Esophagus muscularis mucosa (tissue), 4 donors: Measurements from ENCODE around the gene DUSP9.

Experiments used
- EP300 ChIP-seq: sonication (generic); formaldehyde crosslinking; IDR thresholded peaks from one replicate; pipeline ENCODE4 v1.6.1; 2017; ENCODE audit warnings: antibody characterized with exemption
- POLR2A ChIP-seq: fragments of 450-650 bp; IDR thresholded peaks from one replicate; pipeline ENCODE4 v1.6.1; 2017; ENCODE audit warnings: antibody characterized with exemption, moderate library complexity, mild to moderate bottlenecking, low read depth
- POLR2AphosphoS5 ChIP-seq, 2 donors: sonication (generic); formaldehyde crosslinking; IDR thresholded peaks; one replicate each; pipeline ENCODE4 v1.6.1; 2017; ENCODE audit warnings: antibody characterized with exemption in 2 of 2
- TF ChIP-seq, protein P1 (sequence below), 3 experiments: fragments of 200-600 bp in 2 of 3; fragments of 450-650 bp in 1 of 3; sonication (generic) in 2 of 3; IDR thresholded peaks; one replicate each; pipeline ENCODE4 v1.5.1; 2017 to 2019; ENCODE audit warnings: antibody characterized with exemption in 3 of 3, mild to moderate bottlenecking in 2 of 3, moderate library complexity in 1 of 3

- TF ChIP-seq POLR2A (no peak), POLR2AphosphoS5 (IDR thresholded peaks at IDR 0.05) (no peak), EP300 (no peak)
- TF ChIP-seq, protein P1, sequence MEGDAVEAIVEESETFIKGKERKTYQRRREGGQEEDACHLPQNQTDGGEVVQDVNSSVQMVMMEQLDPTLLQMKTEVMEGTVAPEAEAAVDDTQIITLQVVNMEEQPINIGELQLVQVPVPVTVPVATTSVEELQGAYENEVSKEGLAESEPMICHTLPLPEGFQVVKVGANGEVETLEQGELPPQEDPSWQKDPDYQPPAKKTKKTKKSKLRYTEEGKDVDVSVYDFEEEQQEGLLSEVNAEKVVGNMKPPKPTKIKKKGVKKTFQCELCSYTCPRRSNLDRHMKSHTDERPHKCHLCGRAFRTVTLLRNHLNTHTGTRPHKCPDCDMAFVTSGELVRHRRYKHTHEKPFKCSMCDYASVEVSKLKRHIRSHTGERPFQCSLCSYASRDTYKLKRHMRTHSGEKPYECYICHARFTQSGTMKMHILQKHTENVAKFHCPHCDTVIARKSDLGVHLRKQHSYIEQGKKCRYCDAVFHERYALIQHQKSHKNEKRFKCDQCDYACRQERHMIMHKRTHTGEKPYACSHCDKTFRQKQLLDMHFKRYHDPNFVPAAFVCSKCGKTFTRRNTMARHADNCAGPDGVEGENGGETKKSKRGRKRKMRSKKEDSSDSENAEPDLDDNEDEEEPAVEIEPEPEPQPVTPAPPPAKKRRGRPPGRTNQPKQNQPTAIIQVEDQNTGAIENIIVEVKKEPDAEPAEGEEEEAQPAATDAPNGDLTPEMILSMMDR (IDR thresholded peaks at IDR 0.05), result no peak
Measured at GRCh38 chrX:153627675-153628111, 19.3 kb upstream of the DUSP9 start.
